ENCODE results near the gene RASGRP3. TPM values are rescaled to one million over a fixed set of nuclear protein-coding genes. Genes with fewer than 3 reads are reported as not detected.

Gene RASGRP3
- total RNA-seq, 1 donor from 2014 or later: 0.58 TPM

GRCh38 chr2:33606100-33606499, 129.7 kb downstream of the RASGRP3 start:
- H3K4me3 Mint-ChIP-seq: no peak overlapping the region
- no peak for DNase-seq (ENCODE audit: low spot score in 2 of 2, unreplicated experiment in 2 of 2)
- no peak for TF ChIP-seq CTCF (IDR thresholded peaks at IDR 0.05; ENCODE audit: unreplicated experiment)
- no peaks in the 10 kb centered on the region for H3K27me3 Mint-ChIP-seq (ENCODE audit: low read depth)
- H3K36me3 Mint-ChIP-seq: no peaks in the 10 kb centered on the region
- H3K27ac Mint-ChIP-seq: peak overlapping the region; percentile 53
- peaks cover 19% of the 10 kb centered on the region for H3K4me1 Mint-ChIP-seq
- H3K9me3 Mint-ChIP-seq: peaks cover 10% of the 10 kb centered on the region

GRCh38 chr2:33606622-33607021, 130.2 kb downstream of the RASGRP3 start:
- Mint-ChIP-seq H3K36me3 (no peaks in the 10 kb centered on the region), H3K4me1 (peaks cover 19% of the 10 kb centered on the region), H3K27me3 (ENCODE audit: low read depth) (no peaks in the 10 kb centered on the region), H3K27ac (peak overlapping the region; percentile 53), H3K9me3 (peaks cover 14% of the 10 kb centered on the region), H3K4me3 (no peak overlapping the region)
- no peak for TF ChIP-seq CTCF (IDR thresholded peaks at IDR 0.05; ENCODE audit: unreplicated experiment)
- no peak for DNase-seq (ENCODE audit: low spot score in 2 of 2, unreplicated experiment in 2 of 2)

- H3K36me3 Mint-ChIP-seq: no peaks in the 10 kb centered on the region
- H3K9me3 Mint-ChIP-seq: peaks cover 14% of the 10 kb centered on the region
- no peaks in the 10 kb centered on the region for H3K27me3 Mint-ChIP-seq (ENCODE audit: low read depth)
- peaks cover 19% of the 10 kb centered on the region for H3K4me1 Mint-ChIP-seq
- H3K27ac Mint-ChIP-seq: no peak overlapping the region
- H3K4me3 Mint-ChIP-seq: no peak overlapping the region
- DNase-seq (ENCODE audit: low spot score in 2 of 2, unreplicated experiment in 2 of 2): no peak
- no peak for TF ChIP-seq CTCF (IDR thresholded peaks at IDR 0.05; ENCODE audit: unreplicated experiment)
Observed at GRCh38 chr2:33607251-33607721, 130.8 kb downstream of the RASGRP3 start.

- DNase-seq (ENCODE audit: low spot score in 2 of 2, unreplicated experiment in 2 of 2): no peak
- Mint-ChIP-seq H3K4me1 (peaks cover 19% of the 10 kb centered on the region), H3K27me3 (ENCODE audit: low read depth) (no peaks in the 10 kb centered on the region), H3K9me3 (peaks cover 14% of the 10 kb centered on the region), H3K4me3 (no peak overlapping the region), H3K36me3 (no peaks in the 10 kb centered on the region), H3K27ac (no peak overlapping the region)
- no peak for TF ChIP-seq CTCF (IDR thresholded peaks at IDR 0.05; ENCODE audit: unreplicated experiment)
Observed at GRCh38 chr2:33607905-33608304, 131.5 kb downstream of the RASGRP3 start.

- no peak for TF ChIP-seq CTCF (IDR thresholded peaks at IDR 0.05; ENCODE audit: unreplicated experiment)
- Mint-ChIP-seq H3K27ac (no peak overlapping the region), H3K4me3 (no peak overlapping the region), H3K36me3 (peaks cover 5% of the 10 kb centered on the region), H3K4me1 (peaks cover 11% of the 10 kb centered on the region), H3K27me3 (ENCODE audit: low read depth) (no peaks in the 10 kb centered on the region), H3K9me3 (peaks cover 45% of the 10 kb centered on the region)
- no peak for DNase-seq (ENCODE audit: low spot score in 2 of 2, unreplicated experiment in 2 of 2)
Observed at GRCh38 chr2:33614190-33614589, 137.7 kb downstream of the RASGRP3 start.

Other genes with a start within 250 kb of the RASGRP3 start
- 29.4 to 33.2 TPM (median 32.8 TPM) in 3 replicates for gene FAM98A, start 122.7 kb downstream of the RASGRP3 start, total RNA-seq